GM21529 (cell line): Measurements from ENCODE around the gene CNTNAP2.
A peak's percentile ranks its signal among the peaks of the same experiment; 100 is the strongest.

ENCODE experiments used
- ATAC-seq: cut with Tn5 transposase; IDR thresholded peaks from one replicate; pipeline ENCODE4 v1.9.1; 2021; ENCODE audit not compliant: unreplicated experiment

CNTNAP2 gene

DNA sequence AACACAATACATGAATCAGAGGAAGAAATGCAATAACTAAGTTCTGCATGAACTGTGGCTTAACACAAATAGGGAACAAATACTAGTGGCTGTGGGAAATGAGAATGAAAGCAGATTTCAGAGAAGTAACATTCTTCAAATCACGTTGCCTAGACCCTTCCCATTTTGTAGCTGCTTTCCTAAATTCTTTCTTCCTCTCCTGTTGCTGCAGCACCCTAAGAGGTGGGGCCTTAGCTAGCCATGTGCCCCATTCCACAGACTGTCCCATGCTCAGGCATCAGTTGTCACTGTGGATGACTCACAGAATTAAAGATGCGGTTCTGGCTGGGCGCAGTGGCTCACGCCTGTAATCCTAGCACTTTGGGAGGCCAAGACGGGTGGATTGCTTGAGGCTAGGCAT is 1769.3 kb downstream of the CNTNAP2 start:
- no peak for ATAC-seq

DNA sequence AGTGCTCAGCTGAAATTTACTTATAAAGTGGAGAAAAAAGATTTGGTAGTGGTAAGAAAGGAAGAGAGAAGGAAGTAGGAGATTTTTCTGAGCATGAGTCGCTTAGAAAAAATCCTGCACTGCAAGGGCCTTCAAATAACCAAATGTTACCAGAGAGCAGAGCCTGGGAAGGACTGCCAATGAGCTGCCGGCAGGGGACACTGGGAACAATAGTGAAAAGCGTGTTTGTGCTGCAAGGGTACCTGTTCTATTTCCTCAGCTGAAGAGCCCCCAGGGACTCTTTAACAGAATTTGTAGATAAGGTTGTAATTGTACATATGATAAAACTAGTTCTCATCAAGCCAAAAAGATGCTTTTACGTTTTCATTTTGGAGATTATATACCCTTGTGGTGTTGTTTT is 1777.7 kb downstream of the CNTNAP2 start:
- ATAC-seq = no peak

DNA sequence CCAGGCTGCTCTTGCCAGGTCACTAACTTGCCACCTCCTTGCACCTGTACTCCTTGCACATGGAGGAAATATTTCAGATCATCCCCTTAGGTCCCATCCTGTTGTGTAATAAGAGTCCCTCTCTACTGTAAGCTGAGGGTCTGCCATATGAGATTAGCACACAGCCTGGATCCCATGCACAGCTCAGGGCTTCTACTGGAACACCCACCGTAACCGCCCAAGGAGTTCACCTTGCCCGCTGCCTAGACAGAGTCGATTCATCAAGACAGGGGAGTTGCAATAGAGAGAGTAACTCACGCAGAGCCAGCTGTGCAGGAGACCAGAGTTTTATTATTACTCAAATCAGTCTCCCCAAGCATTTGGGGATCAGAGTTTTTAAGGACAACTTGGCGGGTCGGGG is 1779.5 kb downstream of the CNTNAP2 start:
- ATAC-seq = no peak

DNA sequence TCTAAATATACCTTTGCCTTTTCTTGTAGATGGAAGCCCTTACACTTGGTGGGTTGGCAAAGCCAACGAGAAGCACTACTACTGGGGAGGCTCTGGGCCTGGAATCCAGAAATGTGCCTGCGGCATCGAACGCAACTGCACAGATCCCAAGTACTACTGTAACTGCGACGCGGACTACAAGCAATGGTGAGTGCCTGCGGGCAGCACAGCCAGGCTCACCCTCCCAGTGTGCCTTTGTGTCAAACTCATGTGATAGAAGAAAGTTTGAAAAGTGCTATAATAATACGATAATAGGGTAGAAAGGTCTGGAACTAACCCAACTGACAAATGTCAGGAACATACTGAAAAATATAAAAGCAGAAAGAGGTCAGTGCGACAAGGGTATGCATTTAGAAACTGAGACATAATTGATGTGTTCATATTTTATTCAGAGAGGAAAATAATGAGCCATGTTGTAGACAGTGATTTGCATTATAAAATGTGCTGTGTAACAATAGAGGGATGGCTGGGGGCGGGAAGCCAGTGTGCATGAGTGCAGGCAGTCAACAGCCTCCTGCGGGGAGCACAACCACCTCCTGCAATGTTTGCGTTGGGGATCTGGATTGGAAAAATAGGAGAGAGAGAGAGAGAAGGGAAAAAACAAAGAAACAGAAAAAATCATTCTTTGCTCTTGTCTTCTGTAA is 1787.1 kb downstream of the CNTNAP2 start:
- ATAC-seq = no peak

DNA sequence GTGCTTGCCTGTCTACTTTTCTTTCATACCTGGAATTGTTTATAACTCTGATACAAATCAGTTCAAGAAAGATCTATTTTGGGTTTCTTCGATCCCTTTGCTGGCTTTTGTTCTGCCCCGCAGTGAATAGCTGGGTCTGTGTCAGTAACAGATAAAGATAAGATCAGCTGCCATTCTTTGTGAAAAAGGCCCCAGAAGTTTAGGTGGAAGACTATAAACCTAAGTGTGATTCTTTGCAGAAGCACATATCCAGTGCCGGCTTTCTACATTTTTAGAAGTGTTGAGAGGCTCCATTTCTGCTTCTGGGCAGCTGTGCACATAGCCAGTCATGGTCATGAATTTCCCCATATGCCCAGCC is 1787.6 kb downstream of the CNTNAP2 start:
- no peak for ATAC-seq

DNA sequence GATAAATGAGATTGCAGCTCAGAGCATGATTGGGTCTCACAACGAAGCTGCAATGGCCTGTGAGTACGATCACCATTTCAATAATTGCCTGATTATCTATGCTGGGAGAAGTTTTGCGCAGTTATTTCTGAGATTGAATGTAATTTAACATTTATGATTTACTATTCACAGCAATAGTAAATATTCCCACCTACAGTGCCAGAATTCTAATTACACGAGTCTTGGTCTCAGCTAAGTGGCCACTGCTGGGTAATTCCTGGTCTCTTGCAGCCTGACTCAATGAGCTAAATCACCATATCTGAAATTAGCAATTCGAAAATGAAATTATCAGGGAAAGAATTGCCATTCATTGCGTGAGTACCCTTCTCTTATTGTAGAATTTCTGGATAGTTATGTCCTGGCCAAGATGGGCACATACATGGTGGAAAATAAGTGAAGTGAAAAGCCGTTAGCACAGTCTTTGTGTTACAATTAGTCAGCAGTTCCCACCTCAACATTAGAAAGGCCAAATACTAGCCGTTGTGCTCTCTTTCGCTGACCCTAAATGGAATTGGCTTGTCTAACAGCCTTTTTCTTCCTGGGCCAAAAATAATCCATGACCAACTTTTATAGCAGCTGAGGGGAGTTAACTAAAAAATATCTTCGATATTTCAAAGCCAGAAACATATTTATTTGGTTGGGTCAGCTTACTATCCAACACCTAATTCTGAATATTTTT is 1793.0 kb downstream of the CNTNAP2 start:
- no peak for ATAC-seq

DNA sequence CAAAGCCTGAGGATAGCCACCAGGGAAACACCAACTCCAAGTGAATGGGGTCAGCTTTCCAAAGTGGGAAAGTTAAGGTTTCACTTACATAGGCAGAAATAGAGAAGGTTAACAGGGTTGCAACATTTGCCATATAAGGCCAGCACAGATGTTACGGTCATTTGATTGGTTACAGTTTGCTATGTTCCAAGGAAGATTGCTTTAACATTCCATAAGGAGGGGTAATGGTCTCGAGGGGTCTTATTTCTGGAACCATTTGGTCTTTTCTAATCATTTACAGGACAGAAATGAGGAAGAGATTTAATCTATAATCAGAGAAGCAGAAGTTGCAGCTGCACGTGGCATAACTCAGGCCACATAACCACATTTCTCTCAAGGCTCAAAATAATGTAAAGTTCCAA is 1794.6 kb downstream of the CNTNAP2 start:
- ATAC-seq = no peak

DNA sequence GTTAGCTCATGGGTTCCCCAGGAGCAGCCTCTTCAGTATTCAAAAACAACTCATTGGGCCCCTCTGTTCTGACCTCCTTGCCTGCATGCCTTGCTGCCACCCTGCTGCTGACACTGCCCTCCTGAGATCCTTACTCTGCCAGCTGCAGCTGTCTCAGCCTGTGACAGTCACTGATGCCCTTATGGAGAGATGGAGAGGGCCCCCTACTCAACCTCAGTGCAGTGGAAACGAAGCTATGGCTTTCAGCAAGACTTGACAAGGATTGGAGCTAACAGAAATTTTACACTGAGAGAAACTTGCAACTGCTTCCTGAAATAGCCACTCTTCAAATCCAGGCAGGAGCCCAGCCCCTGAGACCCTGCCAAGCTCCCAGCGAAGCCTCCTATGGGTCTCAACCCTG is 1795.7 kb downstream of the CNTNAP2 start:
- no peak for ATAC-seq

DNA sequence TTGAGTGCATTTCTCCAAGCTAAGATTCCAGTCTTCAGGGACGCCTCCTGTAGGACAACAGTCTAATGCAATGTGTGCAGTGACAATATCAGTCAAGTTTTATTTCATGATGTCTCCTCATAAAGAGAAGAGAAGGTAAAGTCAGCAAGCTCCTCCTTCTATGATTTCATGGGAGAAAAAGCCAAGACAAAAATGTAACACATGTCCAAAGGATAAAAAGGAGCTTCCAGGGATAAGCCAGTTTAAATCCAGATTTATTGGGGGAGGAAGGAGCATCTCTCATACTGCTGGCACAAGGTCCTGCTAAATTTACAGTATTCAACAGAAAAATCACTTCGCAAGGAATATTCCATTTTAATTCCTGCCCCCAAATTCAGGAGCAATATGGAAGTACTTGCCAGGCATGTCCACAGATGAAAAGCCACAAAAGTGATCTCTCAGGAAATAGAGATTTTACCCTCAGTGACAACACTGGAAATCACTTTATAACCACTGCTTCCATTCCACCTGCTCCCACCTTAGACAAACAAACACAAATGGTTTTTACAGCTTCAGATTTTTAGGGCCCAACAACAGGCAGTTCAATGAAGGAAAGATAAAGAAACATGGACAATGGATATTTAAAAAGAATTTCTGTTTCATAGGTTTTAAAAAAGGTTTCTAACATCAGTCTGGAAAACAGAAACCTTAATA is 1796.5 kb downstream of the CNTNAP2 start:
- ATAC-seq = no peak

DNA sequence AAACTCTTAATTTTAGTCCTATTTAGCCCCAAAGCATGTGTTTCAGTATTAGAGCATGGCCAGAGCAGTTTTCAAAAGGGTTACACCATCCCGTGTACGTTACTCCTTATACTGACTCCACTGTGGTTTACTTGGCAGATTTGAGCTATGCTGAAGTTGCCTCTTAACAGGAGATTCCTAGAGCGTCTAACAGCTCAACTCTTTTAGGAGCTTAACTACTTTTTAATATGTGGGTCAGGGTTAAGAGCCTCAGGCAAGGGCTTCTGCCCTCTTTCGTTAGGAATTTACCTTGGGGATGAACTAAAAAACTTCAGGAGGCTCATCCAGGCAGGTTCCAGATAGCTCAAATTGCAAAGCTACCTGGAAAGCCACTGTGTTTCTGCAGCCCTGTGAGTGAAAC is 1799.2 kb downstream of the CNTNAP2 start:
- ATAC-seq = no peak

DNA sequence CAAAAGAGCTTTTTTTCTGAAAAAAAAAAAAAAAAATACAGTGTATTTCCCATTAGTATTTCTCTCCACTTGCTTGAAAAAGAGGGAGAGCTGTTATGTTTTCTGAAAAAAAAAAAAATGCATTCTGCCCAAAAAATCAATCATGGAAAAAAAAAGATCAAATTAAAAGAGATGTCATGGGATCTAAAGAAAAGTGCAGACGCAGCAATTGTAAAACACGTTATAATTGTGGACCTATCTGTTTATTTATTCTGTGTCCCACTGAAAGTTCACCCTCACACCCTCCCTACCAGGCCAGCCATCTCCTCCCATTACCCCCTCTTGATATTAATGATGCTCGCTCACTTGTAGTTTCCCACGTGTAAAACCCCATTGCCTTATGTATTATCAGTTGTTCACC is 1800.0 kb downstream of the CNTNAP2 start:
- ATAC-seq = no peak

DNA sequence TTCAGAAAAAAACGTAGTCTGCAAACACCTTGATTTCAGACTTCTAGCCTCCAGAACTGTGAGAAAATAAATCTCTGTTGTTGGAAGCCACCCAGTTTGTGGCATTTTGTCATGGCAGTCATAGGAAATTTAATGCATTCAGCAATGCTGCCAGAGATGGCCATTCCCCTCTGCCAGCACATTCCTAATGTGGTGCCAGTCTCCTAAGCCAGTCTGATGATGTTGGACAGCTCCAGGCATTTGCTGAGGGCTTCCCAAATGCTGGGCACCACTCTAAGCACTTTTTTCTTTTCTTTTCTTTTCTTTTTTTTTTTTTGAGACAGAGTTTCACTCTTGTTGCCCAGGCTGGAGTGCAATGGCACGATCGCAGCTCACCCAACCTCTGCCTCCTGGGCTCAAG is 1807.2 kb downstream of the CNTNAP2 start:
- ATAC-seq = no peak

DNA sequence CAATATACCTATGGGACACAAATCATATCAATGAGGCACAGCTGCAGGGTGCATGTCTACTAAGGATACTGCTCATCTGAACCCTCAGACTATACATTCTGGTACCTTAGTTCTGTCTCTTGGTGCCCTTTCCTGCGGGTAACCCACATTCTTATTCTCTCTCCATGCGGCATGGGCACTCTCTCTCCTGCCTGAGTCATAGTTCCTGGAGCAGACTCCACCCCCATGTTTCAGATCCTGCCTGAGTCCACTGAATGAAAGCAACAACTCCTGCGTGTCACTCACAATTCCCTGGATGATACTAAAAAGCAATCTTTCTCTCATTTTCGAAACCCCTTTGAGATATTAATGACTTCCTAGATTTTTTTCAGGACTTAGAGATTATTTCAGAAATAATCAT is 1820.8 kb downstream of the CNTNAP2 start:
- no peak for ATAC-seq

DNA sequence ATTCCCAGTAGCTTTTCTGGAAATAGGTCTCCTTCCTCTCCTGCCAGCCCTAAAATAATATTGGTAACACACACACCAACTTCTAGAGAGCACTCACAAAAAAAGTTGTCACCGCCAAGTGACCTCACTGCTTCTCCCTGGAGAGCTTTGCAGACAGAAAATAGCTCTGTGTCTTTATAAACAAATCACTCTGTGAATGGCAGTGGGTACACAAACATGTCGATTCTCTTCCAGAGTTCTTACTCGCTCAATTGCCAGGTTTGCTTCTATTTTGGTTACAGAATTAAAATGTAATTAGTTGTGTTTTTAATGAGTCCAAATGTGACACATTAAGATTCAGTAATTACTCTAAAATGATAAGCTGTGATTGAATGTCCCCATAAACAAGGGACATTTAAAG is 1824.8 kb downstream of the CNTNAP2 start:
- ATAC-seq = no peak

DNA sequence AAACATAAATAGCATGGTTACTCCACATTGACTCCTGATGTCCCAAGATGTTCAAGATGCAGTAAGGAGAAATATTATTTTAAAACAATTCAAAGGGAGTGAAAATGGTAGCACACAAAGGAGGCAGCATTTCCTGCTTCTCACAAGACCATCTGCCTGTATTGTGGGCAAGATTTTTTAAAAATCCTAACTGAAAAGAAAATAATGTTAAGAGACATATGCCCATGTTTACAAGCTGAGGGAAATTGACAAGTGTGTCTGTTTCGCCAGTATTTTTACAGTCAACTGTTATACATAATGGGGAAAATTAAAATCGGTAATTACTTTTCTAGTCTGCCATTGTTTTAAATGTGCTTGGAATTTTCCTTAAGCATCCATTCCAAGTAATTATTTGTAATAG is 1827.7 kb downstream of the CNTNAP2 start:
- ATAC-seq = no peak

DNA sequence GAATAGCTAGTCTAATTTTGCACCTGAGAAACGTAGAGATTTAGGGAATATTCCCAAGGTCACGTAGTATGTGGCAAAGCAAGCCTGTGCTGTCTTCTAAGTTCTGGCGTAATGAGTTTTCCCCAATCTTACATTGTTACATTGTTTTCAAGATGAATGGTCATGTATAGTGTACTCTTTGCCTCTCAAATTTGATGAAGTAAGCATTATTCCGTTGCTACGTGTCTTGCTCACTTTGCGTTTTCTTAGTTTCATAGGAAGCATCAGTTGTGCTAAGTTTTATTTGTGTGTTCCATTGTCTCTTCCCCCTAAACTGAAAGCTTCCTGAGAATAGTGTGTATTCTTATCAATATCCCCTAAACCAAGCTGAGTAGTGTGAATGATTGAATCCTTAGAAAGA is 1836.3 kb downstream of the CNTNAP2 start:
- no peak for ATAC-seq

DNA sequence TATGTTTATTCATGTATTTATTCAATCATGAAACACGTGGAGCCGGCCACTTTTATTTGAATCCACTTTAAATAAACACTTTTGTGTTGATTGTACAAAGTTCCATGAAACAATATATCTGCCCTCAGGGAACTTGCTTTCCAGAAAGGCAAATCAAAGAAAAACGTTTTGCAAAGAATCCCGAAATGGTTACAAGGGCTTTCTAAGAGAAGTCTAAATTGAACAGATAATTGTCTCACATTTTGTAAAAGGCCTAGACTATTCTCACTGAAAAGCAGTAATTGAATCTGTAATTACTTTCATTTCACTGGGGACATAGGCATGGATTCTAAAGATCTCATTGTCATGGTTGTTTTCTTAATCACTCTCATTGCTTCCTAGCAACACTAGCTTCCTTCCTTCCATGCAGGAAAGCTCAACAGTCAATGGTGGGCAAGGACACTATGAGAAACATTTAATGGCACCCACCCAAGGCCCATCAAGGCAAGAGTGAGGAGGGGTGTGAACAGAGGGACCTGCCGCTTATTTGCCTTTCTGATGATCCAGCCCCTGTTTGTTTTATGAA is 1851.5 kb downstream of the CNTNAP2 start:
- ATAC-seq = no peak

DNA sequence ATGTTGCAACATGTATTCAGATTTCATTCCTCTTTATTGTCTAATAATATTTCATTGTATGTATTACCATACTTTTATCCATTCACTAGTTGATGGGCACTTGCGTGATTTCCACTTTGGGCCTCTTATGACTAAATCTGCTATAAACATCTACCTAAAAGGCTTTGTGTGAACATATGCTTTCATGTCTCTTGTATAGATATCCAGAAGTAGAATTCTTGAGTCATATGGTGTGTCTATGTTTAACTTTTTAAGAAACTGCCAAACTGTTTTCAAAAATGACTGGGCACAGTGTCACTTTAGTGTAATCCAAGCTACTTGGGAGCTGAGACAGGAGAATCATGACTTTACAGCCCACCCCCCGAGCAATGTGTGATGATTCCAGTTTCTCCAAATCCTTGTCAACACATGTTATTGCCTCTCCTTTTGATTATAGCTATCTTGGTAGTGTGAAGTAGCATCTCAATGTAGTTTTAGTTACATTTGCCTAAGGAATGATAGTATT is 1855.1 kb downstream of the CNTNAP2 start:
- ATAC-seq = no peak

DNA sequence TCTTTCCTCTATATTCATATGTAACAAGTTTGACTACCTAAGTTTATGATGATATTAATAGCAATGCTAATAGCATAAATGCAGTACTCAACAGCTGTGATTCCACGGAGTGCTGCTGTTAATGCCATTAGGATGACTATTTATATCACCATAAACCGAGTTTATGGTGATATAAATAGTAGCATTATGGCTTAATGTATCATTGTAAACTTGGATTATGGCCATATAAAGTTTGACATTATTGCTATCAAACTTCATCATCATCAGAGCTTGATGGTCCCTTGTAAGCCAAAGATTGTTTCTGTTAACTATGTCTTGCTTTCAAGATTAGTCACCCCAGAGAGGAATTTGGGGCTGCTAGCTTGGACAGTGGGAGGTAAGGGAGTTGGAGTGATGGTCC is 1861.6 kb downstream of the CNTNAP2 start:
- no peak for ATAC-seq

DNA sequence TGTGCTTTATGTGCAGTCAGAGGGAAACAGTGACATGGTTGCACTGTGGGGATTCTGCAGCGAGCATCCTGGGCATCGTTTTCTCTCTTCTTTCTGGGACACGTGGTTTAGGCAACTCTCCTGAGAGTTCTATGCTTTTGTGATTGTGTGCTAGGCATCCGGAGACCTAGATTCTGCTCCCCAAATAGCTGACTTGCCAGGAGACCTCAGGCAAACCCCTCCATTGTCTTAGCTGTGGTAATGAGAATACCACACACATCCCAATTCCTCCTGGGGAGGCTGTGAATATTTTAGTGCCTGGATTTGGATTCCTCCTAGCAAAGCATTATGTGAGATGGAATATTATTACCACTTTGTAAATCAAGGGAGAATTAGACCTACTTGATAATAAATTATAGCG is 1862.0 kb downstream of the CNTNAP2 start:
- ATAC-seq = no peak

DNA sequence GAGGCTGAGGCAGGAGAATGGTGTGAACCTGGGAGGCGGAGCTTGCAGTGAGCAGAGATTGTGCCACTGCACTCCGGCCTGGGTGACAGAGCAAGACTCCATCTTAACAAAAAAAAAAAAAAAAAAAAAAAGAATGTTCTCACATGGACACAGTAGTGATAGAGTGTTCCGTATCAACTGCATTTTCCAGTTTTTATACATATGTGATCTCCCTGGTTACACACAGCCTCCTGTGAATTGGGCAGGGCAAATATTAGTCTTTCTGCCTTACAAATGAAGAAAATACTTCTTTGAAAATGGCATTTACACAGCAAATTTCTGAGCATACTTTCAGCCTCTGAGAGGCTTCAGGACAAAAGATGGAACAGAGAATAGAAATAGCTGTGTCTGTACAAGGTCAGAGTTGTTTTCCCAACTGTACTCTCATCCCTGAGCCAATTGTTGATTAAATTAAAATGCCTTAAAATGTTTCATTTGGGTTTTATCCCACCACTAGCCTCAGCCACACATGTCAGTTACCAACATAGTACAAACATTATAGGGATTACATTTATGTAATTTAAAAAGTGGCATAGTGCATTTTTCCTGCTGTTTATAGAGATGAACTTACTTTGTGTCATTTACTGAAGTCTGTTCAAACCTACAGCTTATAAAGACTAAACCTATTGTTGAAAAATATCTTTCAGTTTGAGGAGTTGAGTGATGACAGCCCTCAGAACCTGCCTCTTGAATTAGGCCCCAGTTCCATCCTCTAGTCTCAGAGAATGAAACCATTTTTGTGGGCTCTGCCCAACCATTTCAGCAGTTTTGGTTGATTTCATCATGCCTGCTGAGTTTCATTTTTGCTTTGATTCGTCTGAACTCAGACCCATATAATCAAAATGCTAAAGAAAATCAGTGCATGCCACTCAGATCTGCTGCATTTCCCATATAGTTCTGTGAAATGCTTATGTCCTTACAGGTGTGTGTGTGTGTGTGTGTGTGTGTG is 1864.5 kb downstream of the CNTNAP2 start:
- peak; percentile 68 for ATAC-seq
